SK-N-MC (cell line): ENCODE data around the gene ZDHHC1.

ENCODE experiments used
- EZH2 ChIP-seq: fragments of 200-600 bp; sonication (generic); IDR thresholded peaks from one replicate; pipeline ENCODE4 v1.6.1; 2017; ENCODE audit warnings: antibody characterized with exemption
- POLR2AphosphoS5 ChIP-seq: IDR thresholded peaks from 2 replicates; pipeline ENCODE4 v1.6.1; 2012; ENCODE audit warnings: mild to moderate bottlenecking, low read depth, low read length, borderline replicate concordance

GRCh38 chr16:67364600-67365235, 51.6 kb downstream of the ZDHHC1 start:
- no peak for TF ChIP-seq EZH2
- no peak for TF ChIP-seq POLR2AphosphoS5
